HEK293 (cell line): ENCODE data around the gene CELA2A.
"Not testable (repeated sequence)": the region's sequence is repeated elsewhere in the genome, so short reads cannot be mapped to it uniquely, and the experiment has no call there.

Experiments
- CTCF ChIA-PET: fragments of 350-600 bp; formaldehyde crosslinking; extraction: SDS; loops from one replicate; lab custom pipeline; 2021; ENCODE audit warnings: antibody characterized with exemption; lab: Yijun Ruan, JAX
- POLR2A ChIA-PET: fragments of 300-600 bp; formaldehyde crosslinking; extraction: SDS; loops from one replicate; lab custom pipeline; 2020; ENCODE audit warnings: antibody characterized with exemption, inconsistent platforms; lab: Yijun Ruan, JAX
- H3K27ac ChIP-seq: fragments of 200-500 bp; sonication (Bioruptor generic); 2 replicates; pipeline ENCODE4 v1.5.1; 2014; ENCODE audit warnings: low read depth, low read length, control low read depth, inconsistent platforms; ENCODE audit errors: extremely low read depth
- H3K36me3 ChIP-seq, 2 experiments: fragments of 200-500 bp in 1 of 2; sonication (Bioruptor generic) in 1 of 2; 1 replicate in 1 of 2; 2 replicates in 1 of 2; pipeline ENCODE4 v1.5.1; 2014 to 2017; ENCODE audit warnings: inconsistent platforms in 2 of 2, low read length in 2 of 2; ENCODE audit not compliant: control insufficient read depth in 2 of 2, insufficient read depth in 1 of 2
- H3K4me1 ChIP-seq: fragments of 200-500 bp; sonication (Bioruptor generic); 2 replicates; pipeline ENCODE4 v1.5.1; 2014; ENCODE audit warnings: mild to moderate bottlenecking, low read length, inconsistent platforms; ENCODE audit not compliant: control insufficient read depth, insufficient read depth
- H3K4me3 ChIP-seq: 2 replicates; pipeline ENCODE4 v1.5.1; 2011; ENCODE audit warnings: low read depth, mild to moderate bottlenecking, control low read depth, low read length, moderate library complexity
- H3K9me3 ChIP-seq: fragments of 200-500 bp; sonication (Bioruptor generic); 2 replicates; pipeline ENCODE4 v1.5.1; 2014; ENCODE audit warnings: low read depth, low read length, inconsistent platforms; ENCODE audit not compliant: control insufficient read depth, insufficient read depth
- ATF2 ChIP-seq: fragments of 450-650 bp; formaldehyde crosslinking; IDR thresholded peaks from 2 replicates; pipeline ENCODE4 v1.5.1; 2016; ENCODE audit warnings: missing biosample characterization, missing genetic modification characterization, low read depth
- GLIS2 ChIP-seq: fragments of 450-650 bp; formaldehyde crosslinking; IDR thresholded peaks from 2 replicates; pipeline ENCODE4 v1.5.1; 2016; ENCODE audit warnings: missing biosample characterization, missing genetic modification characterization
- OSR2 ChIP-seq: fragments of 450-650 bp; formaldehyde crosslinking; IDR thresholded peaks from 2 replicates; pipeline ENCODE4 v1.5.1; 2016; ENCODE audit warnings: missing biosample characterization, missing genetic modification characterization
- PATZ1 ChIP-seq: fragments of 450-650 bp; formaldehyde crosslinking; IDR thresholded peaks from 2 replicates; pipeline ENCODE4 v1.5.1; 2016; ENCODE audit warnings: missing biosample characterization, missing genetic modification characterization
- SCRT2 ChIP-seq: fragments of 450-650 bp; formaldehyde crosslinking; IDR thresholded peaks from 2 replicates; pipeline ENCODE4 v1.5.1; 2016; ENCODE audit warnings: missing biosample characterization, missing genetic modification characterization
- WT1 ChIP-seq: fragments of 450-650 bp; formaldehyde crosslinking; IDR thresholded peaks from 2 replicates; pipeline ENCODE4 v1.5.1; 2016; ENCODE audit warnings: missing biosample characterization, missing genetic modification characterization
- ZBTB1 ChIP-seq: fragments of 450-650 bp; formaldehyde crosslinking; IDR thresholded peaks from 2 replicates; pipeline ENCODE4 v1.5.1; 2016; ENCODE audit warnings: missing biosample characterization, missing genetic modification characterization
- ZNF10 ChIP-seq: fragments of 450-650 bp; formaldehyde crosslinking; IDR thresholded peaks from 2 replicates; pipeline ENCODE4 v1.5.1; 2017; ENCODE audit warnings: missing biosample characterization, missing genetic modification characterization
- ZNF155 ChIP-seq: fragments of 450-650 bp; formaldehyde crosslinking; IDR thresholded peaks from 2 replicates; pipeline ENCODE4 v1.5.1; 2016; ENCODE audit warnings: missing biosample characterization, missing genetic modification characterization
- ZNF214 ChIP-seq: fragments of 450-650 bp; formaldehyde crosslinking; IDR thresholded peaks from 2 replicates; pipeline ENCODE4 v1.5.1; 2017; ENCODE audit warnings: missing biosample characterization, mild to moderate bottlenecking, missing genetic modification characterization, borderline replicate concordance
- ZNF341 ChIP-seq: fragments of 450-650 bp; formaldehyde crosslinking; IDR thresholded peaks from 2 replicates; pipeline ENCODE4; 2016; ENCODE audit warnings: low read depth, missing biosample characterization, missing genetic modification characterization
- ZNF426 ChIP-seq: fragments of 450-650 bp; formaldehyde crosslinking; IDR thresholded peaks from 2 replicates; pipeline ENCODE4 v1.5.1; 2017; ENCODE audit warnings: missing biosample characterization, missing genetic modification characterization, mild to moderate bottlenecking, inconsistent platforms, moderate library complexity
- ZNF600 ChIP-seq: fragments of 450-650 bp; formaldehyde crosslinking; IDR thresholded peaks from 2 replicates; pipeline ENCODE4 v1.5.1; 2016; ENCODE audit warnings: missing biosample characterization, missing genetic modification characterization

CELA2A gene

GRCh38 chr1:15426492-15427279 is 29.8 kb upstream of the CELA2A start (continued):
- TF ChIP-seq ZNF426 (tag by site-specific recombination) (no peak), PATZ1 (tag by site-specific recombination) (peak; percentile 64), OSR2 (tag by site-specific recombination) (peak; percentile 39; the same call in 1 of the 2 replicates), ZNF341 (tag by site-specific recombination) (peak; percentile 47; the same call in 1 of the 2 replicates), WT1 (tag by site-specific recombination) (peak; percentile 61; the same call in 1 of the 2 replicates), ZNF600 (tag by site-specific recombination) (peak; percentile 82)

GRCh38 chr1:15427280-15427666 is 29.3 kb upstream of the CELA2A start:
- no peaks in the 10 kb centered on the region for H3K4me1 ChIP-seq
- H3K4me3 ChIP-seq, result no peak overlapping the region
- ChIA-PET CTCF (interaction anchor here (0.6 to 8.5 kb wide), 3 partner anchors 13 to 123 kb away, joined by 3 to 145 read pairs (median 4); no protein-coding TSS in a partner anchor), POLR2A (no interaction called here)
- no peak for TF ChIP-seq ZNF155 (tag by site-specific recombination)
- peak; percentile 41; the same call in 1 of the 2 replicates for TF ChIP-seq ZNF10 (tag by site-specific recombination)
- no peaks in the 10 kb centered on the region for H3K9me3 ChIP-seq
- no peak overlapping the region for H3K27ac ChIP-seq
- H3K36me3 ChIP-seq, result peaks cover 0 to 36% of the 10 kb centered on the region in 2 experiments; a peak in 1 of 3 replicates

- H3K36me3 ChIP-seq, result peaks cover 0 to 36% of the 10 kb centered on the region in 2 experiments; a peak in 1 of 3 replicates
- POLR2A ChIA-PET, H3K9me3 ChIP-seq, H3K4me3 ChIP-seq, H3K4me1 ChIP-seq, H3K27ac ChIP-seq: not testable (repeated sequence)
- CTCF ChIA-PET, result interaction anchor here (0.6 to 8.5 kb wide), 4 partner anchors 9 to 124 kb away, joined by 3 to 145 read pairs (median 3); no protein-coding TSS in a partner anchor
These were observed 28.3 kb upstream of the CELA2A start for GRCh38 chr1:15428252-15428651.

GRCh38 chr1:15428815-15429435 is 27.6 kb upstream of the CELA2A start:
- H3K4me3 ChIP-seq, result no peak overlapping the region
- TF ChIP-seq ZBTB1 (tag by site-specific recombination) (no peak), GLIS2 (tag by site-specific recombination) (0 out of 2 replicates have a peak, but pooled peaks have one; percentile 10)
- no peak overlapping the region for H3K27ac ChIP-seq
- no peaks in the 10 kb centered on the region for H3K9me3 ChIP-seq
- ChIA-PET CTCF (interaction anchor here (0.6 to 8.5 kb wide), 2 partner anchors 105 to 125 kb away, joined by 3 to 145 read pairs; no protein-coding TSS in a partner anchor), POLR2A (no interaction called here)
- H3K36me3 ChIP-seq, result peaks cover 0 to 36% of the 10 kb centered on the region in 2 experiments; a peak in 1 of 3 replicates
- no peaks in the 10 kb centered on the region for H3K4me1 ChIP-seq

- ChIA-PET CTCF (interaction anchor here (0.6 to 8.5 kb wide), 3 partner anchors 12 to 310 kb away, joined by 3 to 145 read pairs (median 8); no protein-coding TSS in a partner anchor), POLR2A (no interaction called here)
- Histone ChIP-seq H3K4me3 (no peak overlapping the region), H3K27ac (no peak overlapping the region), H3K36me3 (peaks cover 0 to 36% of the 10 kb centered on the region in 2 experiments; a peak in 1 of 3 replicates), H3K9me3 (no peaks in the 10 kb centered on the region), H3K4me1 (no peaks in the 10 kb centered on the region)
- TF ChIP-seq SCRT2 (tag by site-specific recombination) (0 out of 2 replicates have a peak, but pooled peaks have one; percentile 28), ZBTB1 (tag by site-specific recombination) (no peak), ZNF214 (tag by site-specific recombination) (no peak), ATF2 (peak; percentile 47)
These were observed 26.8 kb upstream of the CELA2A start for GRCh38 chr1:15429701-15430149.
